Smooth muscle cell (in vitro differentiated cells): ENCODE measurements around the gene SMPD3. TPM values are rescaled to one million over a fixed set of nuclear protein-coding genes. Genes with fewer than 3 reads are reported as not detected.

Experiments used
- DNase-seq: peaks from one replicate; lab custom pipeline; 2025; ENCODE audit not compliant: unreplicated experiment; lab: John Stamatoyannopoulos, UW
- H2AFZ ChIP-seq: fragments of 200-600 bp; sonication (generic); 2 replicates; pipeline ENCODE4 v1.6.0; 2016; ENCODE audit warnings: antibody characterized with exemption, low read depth, mild to moderate bottlenecking
- H3F3A ChIP-seq: fragments of 200-600 bp; sonication (generic); 2 replicates; pipeline ENCODE4 v1.6.0; 2017; ENCODE audit warnings: antibody characterized with exemption, low read depth
- H3K27ac ChIP-seq: fragments of 200-600 bp; sonication (generic); 2 replicates; pipeline ENCODE4 v1.5.1; 2016; ENCODE audit warnings: low read depth, mild to moderate bottlenecking
- H3K27me3 ChIP-seq: fragments of 200-600 bp; sonication (generic); 2 replicates; pipeline ENCODE4 v1.6.1; 2016; ENCODE audit warnings: low read depth, mild to moderate bottlenecking
- H3K36me3 ChIP-seq: fragments of 200-600 bp; sonication (generic); 2 replicates; pipeline ENCODE4 v1.5.1; 2016; ENCODE audit warnings: low read depth
- H3K4me1 ChIP-seq: fragments of 200-600 bp; sonication (generic); 2 replicates; pipeline ENCODE4 v1.5.1; 2016; ENCODE audit warnings: low read depth
- H3K4me2 ChIP-seq: fragments of 200-600 bp; sonication (generic); 2 replicates; pipeline ENCODE4 v1.6.0; 2016; ENCODE audit warnings: mild to moderate bottlenecking
- H3K4me3 ChIP-seq: fragments of 200-600 bp; sonication (generic); 2 replicates; pipeline ENCODE4 v1.5.1; 2016; ENCODE audit warnings: mild to moderate bottlenecking
- H3K79me2 ChIP-seq: fragments of 200-600 bp; sonication (generic); 2 replicates; pipeline ENCODE4 v1.6.0; 2016; ENCODE audit warnings: low read depth, mild to moderate bottlenecking
- H3K9ac ChIP-seq: fragments of 200-600 bp; sonication (generic); 2 replicates; pipeline ENCODE4 v1.6.0; 2016; ENCODE audit warnings: low read depth
- H3K9me3 ChIP-seq: fragments of 200-600 bp; sonication (generic); replicated peaks from 2 replicates; pipeline ENCODE4 v1.5.1; 2016; ENCODE audit warnings: low read depth
- H4K20me1 ChIP-seq: fragments of 200-600 bp; sonication (generic); 2 replicates; pipeline ENCODE4 v1.6.0; 2016; ENCODE audit warnings: low read depth
- WGBS: methylation state at CpG from one replicate; pipeline ENCODE4 v1.1.7; 2016; ENCODE audit warnings: low lambda C conversion rate; 5-methylcytosine and 5-hydroxymethylcytosine counted together
- polyA plus RNA-seq: library from polyadenylated mRNA; unstranded; fragments of >200 nt; fragmentation: Nextera tagmentation; extraction: Ambion mirVana; gene quantifications from 2 replicates; pipeline ENCODE4 v1.2.1, GENCODE V29; 2016
- total RNA-seq: library from RNA; depleted of rRNA; stranded (reverse); fragments of >200 nt; gene quantifications from 2 replicates; pipeline ENCODE4 v1.2.3, GENCODE V29; 2014
- TF ChIP-seq, protein P1 (sequence below): fragments of 200-600 bp; sonication (generic); IDR thresholded peaks from 2 replicates; pipeline ENCODE4 v1.5.1; 2017; ENCODE audit warnings: borderline replicate concordance, mild to moderate bottlenecking, antibody characterized with exemption; ENCODE audit not compliant: insufficient read depth, poor library complexity, severe bottlenecking

Gene SMPD3
- total and polyA plus RNA-seq, 2 experiments from 2014 or later = 0.63 to 0.73 TPM

DNA sequence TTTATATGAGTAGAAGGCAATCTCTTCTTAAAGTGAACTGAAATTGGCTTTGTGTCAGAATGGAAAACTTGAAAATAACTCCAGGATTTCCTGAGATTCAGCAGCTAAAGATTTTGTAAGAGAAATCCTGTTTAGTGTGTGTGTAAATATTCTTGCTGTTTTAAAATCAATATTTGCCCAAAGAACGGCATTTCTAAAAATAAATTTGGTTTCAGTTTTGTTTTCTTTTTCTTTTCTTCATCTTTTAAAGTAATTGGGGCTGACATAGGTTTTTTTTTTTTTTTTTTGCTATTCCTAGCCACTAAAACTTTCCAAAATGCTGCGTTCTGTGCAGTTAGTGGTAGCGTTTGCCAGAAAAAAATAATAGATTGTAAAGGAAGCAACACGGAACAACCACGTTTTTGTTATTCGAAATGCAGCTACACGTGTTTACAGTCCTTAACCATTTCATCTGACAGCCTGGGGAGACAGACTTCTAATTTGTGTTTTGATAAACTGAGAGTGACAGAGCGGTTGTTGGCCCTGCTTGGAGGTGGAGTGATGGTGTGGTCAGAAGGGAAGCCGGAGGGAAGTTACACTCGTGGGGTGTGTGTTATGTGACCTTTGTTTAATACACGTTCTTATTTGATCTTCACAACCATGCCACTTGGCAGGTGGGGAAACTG, 21.6 kb upstream of the SMPD3 start:
- H3K9ac ChIP-seq = no peak overlapping the region
- WGBS = 83% methylated on average over 11 of the region's 11 CpGs
- TF ChIP-seq, protein P1, sequence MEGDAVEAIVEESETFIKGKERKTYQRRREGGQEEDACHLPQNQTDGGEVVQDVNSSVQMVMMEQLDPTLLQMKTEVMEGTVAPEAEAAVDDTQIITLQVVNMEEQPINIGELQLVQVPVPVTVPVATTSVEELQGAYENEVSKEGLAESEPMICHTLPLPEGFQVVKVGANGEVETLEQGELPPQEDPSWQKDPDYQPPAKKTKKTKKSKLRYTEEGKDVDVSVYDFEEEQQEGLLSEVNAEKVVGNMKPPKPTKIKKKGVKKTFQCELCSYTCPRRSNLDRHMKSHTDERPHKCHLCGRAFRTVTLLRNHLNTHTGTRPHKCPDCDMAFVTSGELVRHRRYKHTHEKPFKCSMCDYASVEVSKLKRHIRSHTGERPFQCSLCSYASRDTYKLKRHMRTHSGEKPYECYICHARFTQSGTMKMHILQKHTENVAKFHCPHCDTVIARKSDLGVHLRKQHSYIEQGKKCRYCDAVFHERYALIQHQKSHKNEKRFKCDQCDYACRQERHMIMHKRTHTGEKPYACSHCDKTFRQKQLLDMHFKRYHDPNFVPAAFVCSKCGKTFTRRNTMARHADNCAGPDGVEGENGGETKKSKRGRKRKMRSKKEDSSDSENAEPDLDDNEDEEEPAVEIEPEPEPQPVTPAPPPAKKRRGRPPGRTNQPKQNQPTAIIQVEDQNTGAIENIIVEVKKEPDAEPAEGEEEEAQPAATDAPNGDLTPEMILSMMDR = no peak
- H3K27ac ChIP-seq = no peak overlapping the region
- no peaks in the 10 kb centered on the region for H3F3A ChIP-seq
- no peak overlapping the region for H3K4me3 ChIP-seq
- no peaks in the 10 kb centered on the region for H3K9me3 ChIP-seq
- DNase-seq = no peak
- no peaks in the 10 kb centered on the region for H3K4me1 ChIP-seq
- peaks cover 3% of the 10 kb centered on the region for H3K27me3 ChIP-seq
- no peaks in the 10 kb centered on the region for H4K20me1 ChIP-seq
- no peak overlapping the region for H2AFZ ChIP-seq
- H3K36me3 ChIP-seq = no peaks in the 10 kb centered on the region
- no peaks in the 10 kb centered on the region for H3K79me2 ChIP-seq
- no peak overlapping the region for H3K4me2 ChIP-seq

- no peak overlapping the region for H3K9ac ChIP-seq
- no peak overlapping the region for H2AFZ ChIP-seq
- H3K4me2 ChIP-seq = no peak overlapping the region
- no peaks in the 10 kb centered on the region for H3K4me1 ChIP-seq
- H3K27ac ChIP-seq = no peak overlapping the region
- H3K79me2 ChIP-seq = no peaks in the 10 kb centered on the region
- H3F3A ChIP-seq = no peaks in the 10 kb centered on the region
- H3K36me3 ChIP-seq = no peaks in the 10 kb centered on the region
- 85% methylated on average over 4 of the region's 4 CpGs for WGBS
- H3K4me3 ChIP-seq = no peak overlapping the region
- DNase-seq = no peak
- TF ChIP-seq, protein P1 = no peak
- H3K27me3 ChIP-seq = peaks cover 3% of the 10 kb centered on the region
- H4K20me1 ChIP-seq = no peaks in the 10 kb centered on the region
- H3K9me3 ChIP-seq = no peaks in the 10 kb centered on the region
Observed at GRCh38 chr16:68468842-68469241, 20.5 kb upstream of the SMPD3 start.

DNA sequence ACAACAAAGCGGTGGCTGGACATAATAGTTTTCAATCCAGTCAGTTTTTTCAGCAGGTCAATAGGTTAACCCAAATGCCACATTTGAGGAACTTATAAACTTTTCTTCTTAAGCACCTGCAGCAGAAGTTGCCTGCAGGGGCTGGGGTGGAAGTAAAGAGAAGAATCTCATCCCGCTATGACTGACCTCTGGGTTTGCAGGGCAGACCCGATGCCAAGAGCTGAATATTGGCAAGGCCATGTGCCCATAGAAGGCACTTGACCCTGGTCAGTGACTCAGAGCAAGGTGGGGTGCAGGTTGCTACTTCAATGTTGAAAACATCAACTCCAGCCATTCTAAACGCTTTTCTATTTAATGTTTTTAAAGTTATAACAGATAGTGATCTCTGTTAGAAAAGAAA, 17.9 kb upstream of the SMPD3 start:
- DNase-seq = no peak
- Histone ChIP-seq H3K27me3 (peaks cover 3% of the 10 kb centered on the region), H3K9ac (no peak overlapping the region), H3K4me2 (no peak overlapping the region), H3K27ac (no peak overlapping the region), H3K9me3 (no peaks in the 10 kb centered on the region), H3K4me3 (no peak overlapping the region), H3K4me1 (no peaks in the 10 kb centered on the region), H3F3A (no peaks in the 10 kb centered on the region), H4K20me1 (no peaks in the 10 kb centered on the region), H3K79me2 (no peaks in the 10 kb centered on the region), H3K36me3 (no peaks in the 10 kb centered on the region), H2AFZ (no peak overlapping the region)
- 92% methylated on average over 4 of the region's 4 CpGs for WGBS
- TF ChIP-seq, protein P1 = no peak

DNA sequence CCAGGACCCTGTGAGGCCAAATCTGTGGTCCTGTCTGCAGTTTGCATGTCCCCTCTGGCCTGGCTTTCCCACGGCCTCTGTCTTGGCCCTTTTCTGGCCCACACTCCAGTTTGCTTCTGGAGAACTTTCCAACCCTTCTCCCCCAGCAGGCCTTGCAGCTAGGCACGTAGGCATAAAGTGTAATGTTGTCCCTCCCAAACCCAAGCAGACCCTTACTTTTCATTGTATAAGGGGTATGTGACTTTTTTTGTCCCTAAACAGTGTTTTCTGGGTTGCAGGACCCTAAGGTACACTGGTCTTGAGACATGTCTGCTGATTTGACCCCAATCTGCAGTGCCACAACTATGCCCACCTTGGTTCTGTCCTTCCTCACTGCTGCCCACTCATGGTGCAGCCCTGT, 15.6 kb upstream of the SMPD3 start:
- 85% methylated on average over 2 of the region's 2 CpGs for WGBS
- Histone ChIP-seq H3K36me3 (no peaks in the 10 kb centered on the region), H4K20me1 (no peaks in the 10 kb centered on the region), H3K79me2 (no peaks in the 10 kb centered on the region), H3F3A (no peaks in the 10 kb centered on the region), H2AFZ (no peak overlapping the region), H3K9ac (no peak overlapping the region), H3K4me3 (no peak overlapping the region), H3K27me3 (peaks cover 3% of the 10 kb centered on the region), H3K4me1 (no peaks in the 10 kb centered on the region), H3K9me3 (no peaks in the 10 kb centered on the region), H3K4me2 (no peak overlapping the region), H3K27ac (no peak overlapping the region)
- TF ChIP-seq, protein P1 = no peak
- no peak for DNase-seq
